ENCODE results near the gene DDX25. TPM values are rescaled to one million over a fixed set of nuclear protein-coding genes. Genes with fewer than 3 reads are reported as not detected.

The DDX25 gene
- total and polyA plus RNA-seq, 10 of the 15 experiments (the other 5 are each of a cell fraction or from before 2014, with no cell fraction given), result 0.05 TPM; not detected in 9

DNA sequence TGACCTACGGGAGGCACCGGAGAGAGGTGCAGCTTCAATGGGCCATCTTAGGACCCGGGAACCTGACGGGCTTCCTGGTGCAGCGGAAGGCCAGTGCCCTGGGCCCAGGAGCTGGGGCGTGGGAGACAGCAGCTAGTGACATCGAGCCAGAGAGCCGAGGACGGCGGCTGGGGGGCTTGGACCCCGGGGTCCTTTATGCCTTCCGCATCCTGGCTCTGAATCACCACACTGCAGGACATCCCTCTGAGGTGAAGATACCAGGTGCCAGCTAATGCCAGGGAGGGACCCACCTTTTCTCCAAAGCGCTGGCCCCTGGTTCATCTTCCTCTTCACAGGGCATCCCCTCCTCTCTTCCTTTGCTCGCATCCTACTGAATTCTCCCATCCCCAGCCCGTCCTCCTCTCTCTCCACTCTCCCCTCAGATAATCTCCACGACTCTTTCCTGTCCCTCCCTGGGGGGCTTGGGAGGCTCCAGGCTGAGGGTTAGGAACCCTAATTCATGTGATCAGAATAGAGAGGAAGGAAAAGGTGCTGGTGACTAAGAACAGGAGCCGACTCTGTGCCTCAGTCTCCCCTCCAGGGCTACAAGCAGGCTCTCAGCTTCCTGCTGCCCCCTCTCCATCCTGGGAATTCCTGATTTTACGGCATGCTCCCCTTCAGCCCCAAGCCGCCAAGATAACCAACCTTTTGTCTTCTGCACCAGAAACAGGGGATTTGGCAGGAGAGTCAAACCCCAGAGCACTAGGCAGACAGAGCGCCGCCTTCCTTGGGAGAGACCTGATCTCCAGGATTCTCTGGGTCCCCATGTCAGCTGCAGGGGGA lies 50.0 kb downstream of the DDX25 start (continued):
- TF ChIP-seq MEF2A (IDR thresholded peaks at IDR 0.05; ENCODE audit: insufficient read depth, low read depth, low read length) (no peak), NR2C1 (IDR thresholded peaks at IDR 0.05) (no peak), BRCA1 (IDR thresholded peaks at IDR 0.05; ENCODE audit: low read depth, low read length) (no peak)

- Histone ChIP-seq H3K4me1 (ENCODE audit: control insufficient read depth, insufficient read depth, low read length) (no peaks in the 10 kb centered on the region), H3K27me3 (replicated peaks in 1 of 2; ENCODE audit: control insufficient read depth in 2 of 2, insufficient read depth in 2 of 2, low read length in 1 of 2) (no peaks in the 10 kb centered on the region), H2AFZ (ENCODE audit: control insufficient read depth, low read depth, low read length) (no peak overlapping the region), H3K4me2 (ENCODE audit: control insufficient read depth, insufficient read depth) (no peak overlapping the region), H3K27ac (ENCODE audit: control insufficient read depth, insufficient read depth) (no peak overlapping the region), H3K79me2 (ENCODE audit: control insufficient read depth, insufficient read depth, low read length) (no peaks in the 10 kb centered on the region), H3K4me3 (no peak overlapping the region), H3K9ac (ENCODE audit: control insufficient read depth, insufficient read depth, low read length) (no peak overlapping the region), H3K36me3 (ENCODE audit: control insufficient read depth in 2 of 2, insufficient read depth in 2 of 2, low read length in 1 of 2) (no peaks in the 10 kb centered on the region), H4K20me1 (ENCODE audit: control insufficient read depth, insufficient read depth) (no peaks in the 10 kb centered on the region), H3K9me3 (replicated peaks; ENCODE audit: control insufficient read depth, insufficient read depth, low read length) (no peaks in the 10 kb centered on the region; the same call in 2 of the 3 replicates)
- BruUV-seq (replicated peaks), result no TSS peak
- FAIRE-seq (no peak), ATAC-seq (no peak), DNase-seq (ENCODE audit: low read depth, low spot score) (no peak)
- CTCF ChIA-PET, result no interaction called here
- WGBS (ENCODE audit: insufficient coverage, insufficient replicate concordance, low lambda C conversion rate, missing lambda C conversion rate), result 37% methylated on average over 15 of the region's 15 CpGs
- RAD21 ChIA-PET (ENCODE audit: unreplicated experiment), result no interaction called here
- SMC1A ChIA-PET (ENCODE audit: uncharacterized antibody, unreplicated experiment), result no interaction called here
- in situ Hi-C loops (cut with MboI), result no loop called here
- intact Hi-C loops (cut with micrococcal nuclease; ENCODE audit: unreplicated experiment), result no loop called here
- POLR2A ChIA-PET, result no interaction called here
- TF ChIP-seq ATF2 (IDR thresholded peaks at IDR 0.05; ENCODE audit: low read length) (no peak), RB1 (IDR thresholded peaks at IDR 0.05; ENCODE audit: borderline replicate concordance) (no peak), HDAC6 (IDR thresholded peaks at IDR 0.05; ENCODE audit: unreplicated experiment) (no peak)
These were observed 50.8 kb downstream of the DDX25 start for GRCh38 chr11:125954945-125955640.

Measured in GM12878 (cell line).